Neural progenitor cell (in vitro differentiated cells): ENCODE data around the gene ASIC5. TPM values are rescaled to one million over a fixed set of nuclear protein-coding genes. Genes with fewer than 3 reads are reported as not detected.
"Not testable (repeated sequence)": the region's sequence is repeated elsewhere in the genome, so short reads cannot be mapped to it uniquely, and the experiment has no call there.

ENCODE experiments used
- DNase-seq: peaks from one replicate; pipeline ENCODE4 v3.0.0-alpha.2; 2016; ENCODE audit warnings: low spot score
- H2AFZ ChIP-seq: fragments of 200-600 bp; sonication (generic); replicated peaks from 2 replicates; pipeline ENCODE4 v1.6.1; 2016; ENCODE audit warnings: antibody characterized with exemption
- H3F3A ChIP-seq: fragments of 200-600 bp; sonication (generic); 2 replicates; pipeline ENCODE4 v1.6.1; 2016; ENCODE audit warnings: antibody characterized with exemption, low read depth
- H3K27ac ChIP-seq: fragments of 200-600 bp; sonication (generic); 2 replicates; pipeline ENCODE4 v1.5.1; 2016; ENCODE audit warnings: mild to moderate bottlenecking
- H3K27me3 ChIP-seq: fragments of 200-600 bp; sonication (generic); 2 replicates; pipeline ENCODE4 v1.6.1; 2016; ENCODE audit warnings: mild to moderate bottlenecking, moderate library complexity
- H3K36me3 ChIP-seq: fragments of 200-600 bp; sonication (generic); 2 replicates; pipeline ENCODE4 v1.5.1; 2016
- H3K4me1 ChIP-seq: fragments of 200-600 bp; sonication (generic); 2 replicates; pipeline ENCODE4 v1.6.1; 2016; ENCODE audit warnings: mixed run types
- H3K4me2 ChIP-seq: fragments of 200-600 bp; sonication (generic); 2 replicates; pipeline ENCODE4 v1.6.1; 2016
- H3K4me3 ChIP-seq: fragments of 200-600 bp; sonication (generic); 2 replicates; pipeline ENCODE4 v1.5.1; 2016
- H3K79me2 ChIP-seq: fragments of 200-600 bp; sonication (generic); 2 replicates; pipeline ENCODE4 v1.6.1; 2016; ENCODE audit warnings: low read depth
- H3K9ac ChIP-seq: fragments of 200-600 bp; sonication (generic); 2 replicates; pipeline ENCODE4 v1.6.1; 2016
- H3K9me3 ChIP-seq: fragments of 200-600 bp; sonication (generic); 2 replicates; pipeline ENCODE4 v1.5.1; 2016; ENCODE audit warnings: low read depth
- H4K20me1 ChIP-seq: fragments of 200-600 bp; sonication (generic); 2 replicates; pipeline ENCODE4 v1.6.1; 2016; ENCODE audit warnings: low read depth
- H3K27ac Mint-ChIP-seq: 3 replicates; pipeline ENCODE4 v1.8.0; 2021; ENCODE audit warnings: mixed read lengths
- H3K27me3 Mint-ChIP-seq: 2 replicates; pipeline ENCODE4 v1.8.0; 2022; ENCODE audit warnings: low read depth, mild to moderate bottlenecking, inconsistent platforms, moderate library complexity, mixed read lengths; ENCODE audit not compliant: insufficient read depth
- H3K36me3 Mint-ChIP-seq: 3 replicates; pipeline ENCODE4 v1.8.0; 2021; ENCODE audit warnings: mixed read lengths
- H3K4me1 Mint-ChIP-seq: 3 replicates; pipeline ENCODE4 v1.8.0; 2021; ENCODE audit warnings: mixed read lengths
- H3K4me3 Mint-ChIP-seq: 3 replicates; pipeline ENCODE4 v1.8.0; 2021; ENCODE audit warnings: mild to moderate bottlenecking, moderate library complexity, mixed read lengths
- H3K9me3 Mint-ChIP-seq: 3 replicates; pipeline ENCODE4 v1.8.0; 2020; ENCODE audit warnings: mixed read lengths
- EZH2 ChIP-seq: fragments of 200-600 bp; sonication (generic); IDR thresholded peaks from 2 replicates; pipeline ENCODE4 v1.6.1; 2017; ENCODE audit warnings: antibody characterized with exemption, mild to moderate bottlenecking, moderate library complexity
- EZH2phosphoT487 ChIP-seq: fragments of 200-600 bp; sonication (generic); IDR thresholded peaks from 2 replicates; pipeline ENCODE4 v1.6.1; 2017; ENCODE audit warnings: antibody characterized with exemption
- total RNA-seq: library from RNA; depleted of rRNA; stranded (reverse); fragments of >200 nt; gene quantifications from 2 replicates; pipeline ENCODE4 v1.2.3, GENCODE V29; 2015; ENCODE audit warnings: low replicate concordance
- TF ChIP-seq, protein P1 (sequence below): fragments of 200-600 bp; sonication (generic); IDR thresholded peaks from 2 replicates; pipeline ENCODE4 v1.5.1; 2017; ENCODE audit warnings: antibody characterized with exemption, mild to moderate bottlenecking

The ASIC5 gene
- total RNA-seq, 1 donor from 2014 or later, result not detected

DNA sequence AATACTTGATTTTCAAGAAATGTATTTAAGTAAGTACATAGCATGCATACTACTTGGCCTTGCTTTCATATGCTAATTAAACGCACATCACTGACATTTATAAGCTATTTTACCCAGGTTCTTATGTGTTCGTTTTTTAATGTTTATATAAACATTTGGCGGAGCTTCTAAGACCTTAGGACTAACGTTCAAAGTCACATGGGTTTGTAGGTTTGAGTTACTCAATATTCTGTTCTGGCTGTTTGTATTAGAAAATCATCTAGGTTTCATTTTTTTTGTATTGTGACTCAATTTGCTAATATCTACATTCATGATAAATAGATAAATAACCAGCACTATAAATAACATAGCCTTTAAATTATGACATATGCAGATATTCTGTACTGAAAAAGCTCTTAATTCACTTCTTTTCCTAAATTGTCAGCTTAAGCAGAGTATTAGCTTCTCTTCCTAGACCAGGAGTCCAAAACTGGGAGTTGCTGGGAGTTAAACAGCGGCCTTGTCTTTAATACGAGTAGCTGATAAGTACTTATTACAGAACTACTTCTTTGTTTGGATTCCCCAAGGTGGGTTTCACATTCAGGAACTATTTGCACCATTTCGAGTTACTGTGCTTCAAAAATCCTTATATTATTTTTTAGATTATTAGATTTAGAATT, 65.3 kb downstream of the ASIC5 start:
- no peaks in the 10 kb centered on the region for H3K9me3 Mint-ChIP-seq
- no peaks in the 10 kb centered on the region for H3K4me1 ChIP-seq
- no peaks in the 10 kb centered on the region for H3K79me2 ChIP-seq
- TF ChIP-seq, protein P1, sequence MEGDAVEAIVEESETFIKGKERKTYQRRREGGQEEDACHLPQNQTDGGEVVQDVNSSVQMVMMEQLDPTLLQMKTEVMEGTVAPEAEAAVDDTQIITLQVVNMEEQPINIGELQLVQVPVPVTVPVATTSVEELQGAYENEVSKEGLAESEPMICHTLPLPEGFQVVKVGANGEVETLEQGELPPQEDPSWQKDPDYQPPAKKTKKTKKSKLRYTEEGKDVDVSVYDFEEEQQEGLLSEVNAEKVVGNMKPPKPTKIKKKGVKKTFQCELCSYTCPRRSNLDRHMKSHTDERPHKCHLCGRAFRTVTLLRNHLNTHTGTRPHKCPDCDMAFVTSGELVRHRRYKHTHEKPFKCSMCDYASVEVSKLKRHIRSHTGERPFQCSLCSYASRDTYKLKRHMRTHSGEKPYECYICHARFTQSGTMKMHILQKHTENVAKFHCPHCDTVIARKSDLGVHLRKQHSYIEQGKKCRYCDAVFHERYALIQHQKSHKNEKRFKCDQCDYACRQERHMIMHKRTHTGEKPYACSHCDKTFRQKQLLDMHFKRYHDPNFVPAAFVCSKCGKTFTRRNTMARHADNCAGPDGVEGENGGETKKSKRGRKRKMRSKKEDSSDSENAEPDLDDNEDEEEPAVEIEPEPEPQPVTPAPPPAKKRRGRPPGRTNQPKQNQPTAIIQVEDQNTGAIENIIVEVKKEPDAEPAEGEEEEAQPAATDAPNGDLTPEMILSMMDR, result no peak
- TF ChIP-seq EZH2 (no peak), EZH2phosphoT487 (no peak)
- no peaks in the 10 kb centered on the region for H3K9me3 ChIP-seq
- no peak for DNase-seq
- no peaks in the 10 kb centered on the region for H4K20me1 ChIP-seq
- H3K4me2 ChIP-seq, result no peak overlapping the region
- no peak overlapping the region for H3K4me3 ChIP-seq
- no peak overlapping the region for H3K27ac ChIP-seq
- H3K9ac ChIP-seq, result no peak overlapping the region
- H2AFZ ChIP-seq, result no peak overlapping the region
- H3K36me3 ChIP-seq, result no peaks in the 10 kb centered on the region
- H3K27me3 Mint-ChIP-seq, result no peaks in the 10 kb centered on the region
- H3K36me3 Mint-ChIP-seq, result peaks cover 11% of the 10 kb centered on the region
- H3K27ac Mint-ChIP-seq, result no peak overlapping the region
- no peaks in the 10 kb centered on the region for H3K27me3 ChIP-seq
- no peaks in the 10 kb centered on the region for H3K4me1 Mint-ChIP-seq
- H3K4me3 Mint-ChIP-seq, result no peak overlapping the region
- no peaks in the 10 kb centered on the region for H3F3A ChIP-seq

DNA sequence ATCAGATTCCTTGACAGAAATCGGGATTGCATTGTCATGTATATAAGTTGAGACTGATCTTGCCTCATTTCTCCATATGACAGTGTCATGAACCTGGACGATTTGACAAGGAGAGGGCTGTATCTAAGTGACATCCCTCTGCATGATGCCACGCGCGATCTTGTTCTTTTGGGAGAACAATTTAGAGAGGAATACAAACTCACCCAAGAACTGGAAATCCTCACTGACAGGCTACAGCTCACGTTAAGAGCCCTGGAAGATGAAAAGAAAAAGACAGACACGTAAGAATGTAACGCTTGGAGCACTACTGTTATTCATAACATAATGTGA, 66.3 kb downstream of the ASIC5 start:
- no peak overlapping the region for H3K4me3 Mint-ChIP-seq

DNA sequence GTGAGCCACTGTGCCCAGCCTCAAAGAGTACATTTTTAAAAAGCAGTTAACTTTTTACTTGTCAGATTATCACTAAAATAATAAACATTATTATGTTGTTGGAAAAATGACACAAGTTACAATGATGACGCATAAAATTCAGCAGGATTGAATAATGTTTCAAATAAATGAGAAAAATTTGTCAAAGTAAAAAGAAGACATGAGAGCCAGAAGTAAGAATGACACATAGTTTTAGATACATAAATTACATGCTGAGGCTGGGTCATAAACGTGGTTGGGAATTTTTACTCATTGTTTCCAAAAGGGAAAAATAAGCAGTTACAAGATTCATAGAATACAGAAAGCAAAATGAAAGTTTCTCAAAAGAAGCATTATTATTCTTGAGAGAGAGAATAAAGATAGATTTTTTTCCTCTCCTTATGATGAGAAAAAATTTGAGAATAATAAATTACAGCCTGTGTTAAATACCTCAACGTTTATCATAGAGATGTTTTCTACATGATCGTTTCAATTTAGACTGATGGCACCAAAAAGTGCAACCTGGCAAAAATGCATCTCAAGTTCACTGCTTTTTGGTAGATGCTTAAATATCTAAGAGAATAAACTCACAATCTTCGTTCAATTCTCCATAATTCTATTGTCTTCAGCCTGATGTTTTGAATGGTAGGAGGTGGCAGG, 66.8 kb downstream of the ASIC5 start:
- no peaks in the 10 kb centered on the region for H3K4me1 Mint-ChIP-seq
- no peaks in the 10 kb centered on the region for H3K4me1 ChIP-seq
- no peak overlapping the region for H3K9ac ChIP-seq
- no peaks in the 10 kb centered on the region for H3K9me3 Mint-ChIP-seq
- no peaks in the 10 kb centered on the region for H3F3A ChIP-seq
- no peak overlapping the region for H3K27ac Mint-ChIP-seq
- no peak overlapping the region for H2AFZ ChIP-seq
- TF ChIP-seq, protein P1, result no peak
- TF ChIP-seq EZH2, result no peak
- TF ChIP-seq EZH2phosphoT487, result no peak
- H3K4me3 Mint-ChIP-seq, result no peak overlapping the region
- H3K36me3 ChIP-seq, result no peaks in the 10 kb centered on the region
- no peak for DNase-seq
- H3K27me3 ChIP-seq, result no peaks in the 10 kb centered on the region
- no peak overlapping the region for H3K27ac ChIP-seq
- H3K4me2 ChIP-seq, result no peak overlapping the region
- H3K27me3 Mint-ChIP-seq, result no peaks in the 10 kb centered on the region
- H3K36me3 Mint-ChIP-seq, result peaks cover 7% of the 10 kb centered on the region
- H3K79me2 ChIP-seq, result no peaks in the 10 kb centered on the region
- no peak overlapping the region for H3K4me3 ChIP-seq
- no peaks in the 10 kb centered on the region for H3K9me3 ChIP-seq
- H4K20me1 ChIP-seq, result no peaks in the 10 kb centered on the region

More for the DNA sequence above, 66.3 kb downstream of the ASIC5 start:
- no peak overlapping the region for H3K27ac Mint-ChIP-seq
- no peaks in the 10 kb centered on the region for H3K4me1 ChIP-seq
- H4K20me1 ChIP-seq, result no peaks in the 10 kb centered on the region
- no peaks in the 10 kb centered on the region for H3K9me3 Mint-ChIP-seq
- TF ChIP-seq, protein P1, result no peak
- TF ChIP-seq EZH2phosphoT487 (no peak), EZH2 (no peak)
- peaks cover 8% of the 10 kb centered on the region for H3K36me3 Mint-ChIP-seq
- no peaks in the 10 kb centered on the region for H3K27me3 ChIP-seq
- no peaks in the 10 kb centered on the region for H3F3A ChIP-seq
- no peaks in the 10 kb centered on the region for H3K36me3 ChIP-seq
- no peak overlapping the region for H3K27ac ChIP-seq
- H3K9me3 ChIP-seq, result no peaks in the 10 kb centered on the region
- H3K9ac ChIP-seq, result no peak overlapping the region
- DNase-seq, result no peak
- no peaks in the 10 kb centered on the region for H3K4me1 Mint-ChIP-seq
- H3K27me3 Mint-ChIP-seq, result no peaks in the 10 kb centered on the region
- no peaks in the 10 kb centered on the region for H3K79me2 ChIP-seq
- no peak overlapping the region for H3K4me2 ChIP-seq
- H2AFZ ChIP-seq, result no peak overlapping the region
- H3K4me3 ChIP-seq, result no peak overlapping the region

DNA sequence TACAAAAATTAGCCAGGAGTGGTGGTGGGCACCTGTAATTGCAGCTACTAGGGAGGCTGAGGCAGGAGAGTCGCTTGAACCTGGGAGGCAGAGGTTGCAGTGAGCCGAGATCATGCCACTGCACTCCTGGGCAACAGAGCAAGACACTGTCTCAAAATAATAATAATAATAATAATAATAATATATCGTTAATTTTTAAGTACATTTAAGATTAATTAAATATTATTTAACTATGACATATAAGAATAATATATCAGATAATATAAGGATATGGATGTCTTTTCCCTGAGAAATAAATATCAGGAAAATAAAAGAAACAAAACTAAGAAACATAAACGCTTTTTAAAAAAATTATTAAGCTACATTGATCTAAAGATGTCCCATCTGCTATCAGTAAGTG, 68.5 kb downstream of the ASIC5 start:
- not testable (repeated sequence) for H3K9me3 Mint-ChIP-seq, H3K4me3 Mint-ChIP-seq, H3K9ac ChIP-seq, H3F3A ChIP-seq, H2AFZ ChIP-seq, H3K4me1 Mint-ChIP-seq, H3K4me2 ChIP-seq, H3K27me3 Mint-ChIP-seq, H3K27me3 ChIP-seq, H3K9me3 ChIP-seq, DNase-seq, H3K27ac ChIP-seq, H3K27ac Mint-ChIP-seq, H3K4me1 ChIP-seq, H4K20me1 ChIP-seq, H3K4me3 ChIP-seq, H3K36me3 ChIP-seq, H3K79me2 ChIP-seq
- H3K36me3 Mint-ChIP-seq, result peaks cover 12% of the 10 kb centered on the region
